Prostate gland (tissue), 2 donors: ENCODE measurements around the gene CELA2B. TPM values are rescaled to one million over a fixed set of nuclear protein-coding genes. Genes with fewer than 3 reads are reported as not detected.
"Not testable (repeated sequence)": the region's sequence is repeated elsewhere in the genome, so short reads cannot be mapped to it uniquely, and the experiment has no call there.

Source experiments
- DNase-seq: peaks from one replicate; pipeline ENCODE4 v3.0.0-alpha.2; 2019; ENCODE audit warnings: low spot score
- H3K27ac ChIP-seq, 2 donors: fragments of 200-600 bp; sonication (generic); 2 replicates each; pipeline ENCODE4 v1.5.1; 2017 to 2019
- H3K27me3 ChIP-seq: fragments of 200-600 bp; sonication (generic); replicated peaks from 2 replicates; pipeline ENCODE4 v1.5.1; 2019; ENCODE audit not compliant: insufficient read depth
- H3K36me3 ChIP-seq, 2 donors: fragments of 200-600 bp; sonication (generic); 1 replicate in 1 of 2; 2 replicates in 1 of 2; pipeline versions ENCODE4 v1.5.1 to v1.8.1; 2017 to 2019
- H3K4me1 ChIP-seq: fragments of 200-600 bp; sonication (generic); replicated peaks from 2 replicates; pipeline ENCODE4 v1.5.1; 2019
- H3K4me3 ChIP-seq, 2 donors: fragments of 200-600 bp; sonication (generic); 2 replicates each; pipeline ENCODE4 v1.5.1; 2017 to 2019
- H3K9me3 ChIP-seq: fragments of 200-600 bp; sonication (generic); 2 replicates; pipeline ENCODE4 v1.5.1; 2017
- CTCF ChIP-seq, 4 experiments: fragments of 200-600 bp in 2 of 4; fragments of 450-650 bp in 2 of 4; sonication (generic) in 2 of 4; IDR thresholded peaks; 1 replicate in 3 of 4; 2 replicates in 1 of 4; pipeline ENCODE4 v1.5.1; 2016 to 2019; ENCODE audit warnings: antibody characterized with exemption in 4 of 4, mild to moderate bottlenecking in 2 of 4, moderate library complexity in 2 of 4
- POLR2A ChIP-seq: fragments of 450-650 bp; IDR thresholded peaks from one replicate; pipeline ENCODE4 v1.6.1; 2016; ENCODE audit warnings: antibody characterized with exemption, mild to moderate bottlenecking
- POLR2AphosphoS5 ChIP-seq: sonication (generic); formaldehyde crosslinking; IDR thresholded peaks from one replicate; pipeline ENCODE4 v1.6.1; 2017; ENCODE audit warnings: antibody characterized with exemption
- WGBS: methylation state at CpG from one replicate; pipeline ENCODE4 v1.1.5; 2018; 5-methylcytosine and 5-hydroxymethylcytosine counted together
- intact Hi-C: fragments of 100-400 bp; cut with DNase I; formaldehyde crosslinking; loops from one replicate; pipeline ENCODE4 v1.14.2; 2022
- total RNA-seq, 2 donors: library from RNA; depleted of rRNA; stranded (reverse); fragments of >200 nt; gene quantifications; one replicate each; pipeline ENCODE4 v1.1.0, GENCODE V29; 2016

Gene CELA2B
- total RNA-seq, 2 donors from 2014 or later = 1.1 TPM; not detected in 1

GRCh38 chr1:15510611-15511405, 34.9 kb downstream of the CELA2B start:
- Histone ChIP-seq H3K4me1 (no peaks in the 10 kb centered on the region), H3K36me3 (no peaks in the 10 kb centered on the region), H3K9me3 (no peaks in the 10 kb centered on the region), H3K4me3 (no peak overlapping the region), H3K27ac (no peak overlapping the region), H3K27me3 (no peaks in the 10 kb centered on the region)
- WGBS = 92% methylated on average over 8 of the region's 8 CpGs
- no peak for TF ChIP-seq POLR2A
- TF ChIP-seq CTCF (IDR thresholded peaks at IDR 0.05) = no peak
- no peak for TF ChIP-seq POLR2AphosphoS5
- no peak for DNase-seq
- intact Hi-C loops = no loop called here

DNA sequence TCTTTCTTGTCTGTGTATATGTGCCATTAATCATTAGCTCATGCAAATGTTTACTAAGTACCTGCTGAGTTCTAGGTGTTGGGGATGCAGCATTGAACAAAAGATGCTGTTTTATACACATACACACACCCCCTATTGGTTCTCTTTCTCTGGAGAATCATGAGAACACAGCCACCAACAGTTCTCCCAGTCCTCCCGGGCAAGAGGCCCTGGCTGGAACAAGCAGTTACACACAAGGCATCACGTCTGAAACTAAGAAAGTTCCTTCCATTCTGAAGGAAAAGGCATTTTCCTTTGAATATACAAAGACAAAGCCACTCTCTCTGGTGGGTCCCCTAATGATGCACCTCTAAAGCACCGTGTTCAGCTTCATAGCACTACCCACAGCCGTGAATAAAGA, 37.3 kb downstream of the CELA2B start:
- H3K9me3 ChIP-seq = no peaks in the 10 kb centered on the region
- no peak for DNase-seq
- H3K27me3 ChIP-seq = no peaks in the 10 kb centered on the region
- intact Hi-C loops = no loop called here
- no peak overlapping the region for H3K27ac ChIP-seq
- 81% methylated on average over 4 of the region's 4 CpGs for WGBS
- H3K4me3 ChIP-seq = no peak overlapping the region
- no peaks in the 10 kb centered on the region for H3K4me1 ChIP-seq
- H3K36me3 ChIP-seq = no peaks in the 10 kb centered on the region
- TF ChIP-seq POLR2AphosphoS5 (no peak), POLR2A (no peak), CTCF (IDR thresholded peaks at IDR 0.05) (no peak)

- H3K27ac ChIP-seq = no peak overlapping the region
- DNase-seq = no peak
- no peak overlapping the region for H3K4me3 ChIP-seq
- intact Hi-C loops = no loop called here
- no peaks in the 10 kb centered on the region for H3K4me1 ChIP-seq
- H3K9me3 ChIP-seq = no peaks in the 10 kb centered on the region
- TF ChIP-seq POLR2A (no peak), CTCF (IDR thresholded peaks at IDR 0.05) (no peak), POLR2AphosphoS5 (no peak)
- 88% methylated on average over 3 of the region's 3 CpGs for WGBS
- H3K36me3 ChIP-seq = no peaks in the 10 kb centered on the region
- no peaks in the 10 kb centered on the region for H3K27me3 ChIP-seq
Measured at GRCh38 chr1:15513919-15514318, 38.0 kb downstream of the CELA2B start.

DNA sequence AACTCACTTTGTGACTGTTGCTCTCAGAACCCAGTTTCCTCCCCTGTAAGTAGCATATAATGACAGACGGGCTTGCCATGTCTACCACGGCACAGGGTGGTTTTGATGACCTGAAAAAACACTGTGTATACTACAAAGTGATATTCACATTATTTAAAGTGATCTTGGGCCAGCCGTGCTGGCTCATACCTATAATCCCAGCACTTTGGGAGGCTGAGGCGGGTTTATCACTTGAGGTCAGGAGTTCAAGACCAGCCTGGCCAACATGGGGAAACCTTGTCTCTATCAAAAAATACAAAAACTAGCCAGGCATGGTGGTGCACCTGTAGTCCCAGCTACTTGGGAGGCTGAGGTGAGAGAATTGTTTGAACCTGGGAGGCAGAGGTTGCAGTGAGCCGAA, 38.7 kb downstream of the CELA2B start:
- H3K4me3 ChIP-seq, H3K36me3 ChIP-seq, DNase-seq, H3K9me3 ChIP-seq, intact Hi-C loops, H3K4me1 ChIP-seq, H3K27me3 ChIP-seq, H3K27ac ChIP-seq: not testable (repeated sequence)
- WGBS = 89% methylated on average over 5 of the region's 5 CpGs

DNA sequence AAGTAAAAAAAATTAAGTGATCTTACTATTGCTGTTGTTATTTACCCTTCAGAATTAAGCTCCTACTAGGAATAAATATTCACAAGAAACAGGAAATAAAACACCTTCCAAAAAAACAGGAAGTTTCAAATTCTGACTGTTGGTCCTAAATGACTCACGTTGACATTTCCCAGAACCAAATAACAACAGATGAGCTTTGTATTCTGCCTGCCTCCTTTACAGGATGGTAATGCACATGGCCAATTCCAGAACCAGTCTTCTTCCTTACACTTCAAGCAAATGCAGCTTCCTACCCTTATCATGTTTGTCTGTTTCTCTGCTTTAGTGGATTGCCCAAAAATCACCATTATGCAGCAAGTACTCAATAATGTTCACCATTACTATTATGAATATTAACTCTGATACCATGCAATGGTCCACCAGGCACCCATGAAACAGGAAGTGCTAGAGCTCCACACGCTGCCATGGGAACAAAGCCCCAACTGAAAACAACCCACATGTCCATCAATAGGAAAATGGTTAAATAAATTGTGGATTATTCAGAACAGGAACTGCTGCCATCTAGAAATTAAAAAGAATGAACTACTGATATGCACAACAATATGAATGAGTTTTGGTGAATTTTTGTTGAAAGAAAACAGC, 39.2 kb downstream of the CELA2B start:
- Histone ChIP-seq H3K4me1 (no peaks in the 10 kb centered on the region), H3K9me3 (no peaks in the 10 kb centered on the region), H3K4me3 (no peak overlapping the region), H3K27ac (no peak overlapping the region), H3K27me3 (no peaks in the 10 kb centered on the region), H3K36me3 (no peaks in the 10 kb centered on the region)
- intact Hi-C loops = no loop called here
- TF ChIP-seq CTCF (IDR thresholded peaks at IDR 0.05) (no peak), POLR2A (no peak), POLR2AphosphoS5 (no peak)
- 64% methylated on average over 2 of the region's 2 CpGs for WGBS
- DNase-seq = no peak
